Lower leg skin (tissue), 3 donors: ENCODE data around the gene AOC2.

Source experiments
- CTCF ChIP-seq, 3 donors: fragments of 450-650 bp; IDR thresholded peaks; one replicate each; pipeline ENCODE4 v1.5.1; 2016; ENCODE audit warnings: antibody characterized with exemption in 3 of 3, mild to moderate bottlenecking in 3 of 3, moderate library complexity in 2 of 3
- POLR2A ChIP-seq, 2 donors: fragments of 450-650 bp; IDR thresholded peaks; one replicate each; pipeline ENCODE4 v1.6.1; 2016 to 2017; ENCODE audit warnings: antibody characterized with exemption in 2 of 2, mild to moderate bottlenecking in 1 of 2, moderate library complexity in 1 of 2

GRCh38 chr17:42827472-42827871 is 16.9 kb upstream of the AOC2 start:
- TF ChIP-seq CTCF (IDR thresholded peaks at IDR 0.05): no peak
- TF ChIP-seq POLR2A (IDR thresholded peaks at IDR 0.05): no peak
